Heart left ventricle (tissue), 16 donors: ENCODE measurements around the gene SLC25A13. TPM values are rescaled to one million over a fixed set of nuclear protein-coding genes. Genes with fewer than 3 reads are reported as not detected.
A peak's percentile ranks its signal among the peaks of the same experiment; 100 is the strongest.

ENCODE experiments used
- ATAC-seq, 4 donors: fragments of 200-7000 bp; cut with Tn5 transposase; one replicate each; pipeline ENCODE4 v1.9.1; 2020 to 2022; ENCODE audit warnings: moderate library complexity in 4 of 4, mild to moderate bottlenecking in 3 of 4, moderate number of reproducible peaks in 1 of 4
- DNase-seq, 5 donors: peaks; one replicate each; pipeline ENCODE4 v3.0.0-alpha.2; 2020
- H3K27ac ChIP-seq, 12 donors: fragments of 200-600 bp; sonication (generic) in 4 of 12; one replicate each; pipeline versions ENCODE4 v1.5.0 to v1.8.0; 2016 to 2022; ENCODE audit warnings: mild to moderate bottlenecking in 2 of 12
- H3K27me3 ChIP-seq, 9 donors: fragments of 200-600 bp; sonication (generic) in 2 of 9; one replicate each; pipeline versions ENCODE4 v1.5.1 to v1.8.0; 2016 to 2022; ENCODE audit warnings: mild to moderate bottlenecking in 3 of 9
- H3K36me3 ChIP-seq, 9 donors: fragments of 200-600 bp; sonication (generic) in 2 of 9; one replicate each; pipeline versions ENCODE4 v1.5.0 to v1.8.0; 2018 to 2022; ENCODE audit warnings: mild to moderate bottlenecking in 2 of 9
- H3K4me1 ChIP-seq, 12 donors: fragments of 200-600 bp; sonication (generic) in 4 of 12; one replicate each; pipeline versions ENCODE4 v1.5.0 to v1.8.0; 2016 to 2022; ENCODE audit warnings: mild to moderate bottlenecking in 3 of 12
- H3K4me3 ChIP-seq, 12 donors: fragments of 200-600 bp; sonication (generic) in 4 of 12; one replicate each; pipeline versions ENCODE4 v1.5.0 to v1.8.0; 2017 to 2022; ENCODE audit warnings: mild to moderate bottlenecking in 9 of 12, moderate library complexity in 4 of 12
- H3K9me3 ChIP-seq, 12 donors: fragments of 200-600 bp; sonication (generic) in 4 of 12; one replicate each; pipeline versions ENCODE4 v1.5.0 to v1.8.0; 2016 to 2022; ENCODE audit warnings: mild to moderate bottlenecking in 1 of 12
- CTCF ChIP-seq, 12 donors: fragments of 200-600 bp; sonication (generic) in 4 of 12; IDR thresholded peaks; one replicate each; pipeline versions ENCODE4 v1.5.0 to v1.8.0; 2018 to 2022; ENCODE audit warnings: antibody characterized with exemption in 12 of 12, mild to moderate bottlenecking in 5 of 12
- POLR2A ChIP-seq, 2 donors: fragments of 450-650 bp; IDR thresholded peaks; one replicate each; pipeline ENCODE4 v1.6.1; 2017; ENCODE audit warnings: antibody characterized with exemption in 2 of 2, mild to moderate bottlenecking in 2 of 2, moderate library complexity in 2 of 2
- WGBS, 4 donors: extraction: QIAGEN DNeasy Blood & Tissue Kit in 2 of 4; methylation state at CpG; one replicate each; pipeline versions ENCODE4 v1.1.5 to v1.1.7; 2013 to 2018; 5-methylcytosine and 5-hydroxymethylcytosine counted together
- intact Hi-C, 10 donors: fragments of 100-400 bp; cut with DNase I; formaldehyde crosslinking; loops; one replicate each; pipeline versions ENCODE4 v1.11.1 to v1.14.2; 2022
- polyA plus RNA-seq, 2 donors: library from polyadenylated mRNA; stranded (reverse); fragments of 200-250 nt; gene quantifications; one replicate each; pipeline ENCODE4 v1.2.3, GENCODE V29; 2013
- total RNA-seq, 9 donors: library from RNA; depleted of rRNA in 2 of 9; stranded (reverse); fragments of >200 nt in 2 of 9; fragmentation: NEBNext Ultra II Directional in 3 of 9; extraction: Animal tissue kit (Norgen Biotek cat#: 25700) in 3 of 9; gene quantifications; one replicate each; pipeline versions ENCODE4 v1.1.0 to v1.2.4, GENCODE V29; 2016 to 2023
- donor health status: ischemic (EF 13 %, LVEDD 7.1; RV severe dilation, severe dysfunction).
- donor health status: healthy with polysubstance abuse.
- donor health status: DM: no; HTN: yes; CAD: no.
- donor health status: DM: no; HTN: no; CAD: no.
- donor health status: ischemic (EF 25% LVEDD 6.9; RV normal size, moderate dysfunction).
- donor health status: ischemic (EF 25% LVEDD 5.7; RV mildly dilated, moderate dysfunction).
- donor health status: healthy.
- donor health status: DM: yes; HTN: yes; CAD: no.
- donor health status: ischemic (EF 35%, LVEDD 5.7; RV mildly dilated, moderate dysfunction).
- donor health status: nonischemic (EF 11% LVEDD 7.7; RV severe dilation, severe dysfunction).
- donor health status: DM: yes; HTN: yes; CAD: no.
- donor health status: PGD.
- donor health status: ischemic (EF 29% LVEDD 5.4; RV normal size, mild dysfunction).
- donor health status: nonischemic (EF 23%, LVEDD 6.1; RV moderate dilation, normal function).

Gene SLC25A13
- total and polyA plus RNA-seq, 11 donors, result 3.7 to 17.9 (median 11.4) TPM

DNA sequence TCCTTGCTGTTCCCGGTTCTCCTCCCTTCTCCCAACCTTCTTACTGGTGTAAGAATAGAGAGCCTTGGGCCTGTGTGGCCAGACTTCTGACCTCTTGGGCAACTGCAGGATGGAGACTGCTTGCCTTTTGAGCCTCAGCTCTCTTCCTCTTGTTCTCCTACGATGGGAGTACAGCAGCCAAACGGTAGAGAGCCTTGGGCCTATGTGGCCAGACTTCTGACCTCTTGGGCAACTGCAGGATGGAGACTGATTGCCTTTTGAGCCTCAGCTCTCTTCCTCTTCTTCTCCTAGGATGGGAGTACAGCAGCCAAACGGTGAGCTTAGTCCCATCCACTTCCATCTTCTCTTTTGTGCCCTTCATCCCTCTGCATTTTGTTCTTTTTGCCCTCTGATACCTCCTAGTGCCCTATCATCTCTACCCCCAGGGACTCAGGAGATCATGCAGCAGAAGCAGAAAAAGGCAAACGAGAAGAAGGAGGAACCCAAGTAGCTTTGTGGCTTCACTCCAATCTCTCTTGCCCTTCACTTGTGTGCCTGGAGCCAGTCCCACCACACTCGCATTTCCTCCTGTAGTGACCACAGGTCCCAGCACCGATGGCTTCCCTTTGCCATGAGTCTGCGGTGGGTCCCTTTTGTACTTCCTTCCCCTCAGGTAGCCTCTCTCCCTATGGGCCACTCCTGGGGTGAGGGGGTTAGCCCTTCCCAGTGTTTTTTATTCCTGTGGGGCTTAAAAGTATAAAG, 15.3 kb downstream of the SLC25A13 start:
- ATAC-seq (peak in 1 of 4 donors; percentile 43), DNase-seq (no peak)
- H3K27ac ChIP-seq, result no peak overlapping the region
- 68 to 76% (median 72%) methylated on average over 8 of the region's 8 CpGs for WGBS, 4 donors
- no peak overlapping the region for H3K4me3 ChIP-seq
- no peaks in the 10 kb centered on the region for H3K27me3 ChIP-seq
- H3K9me3 ChIP-seq, result peaks cover 0 to 5% (median 0%) of the 10 kb centered on the region in 12 donors
- H3K4me1 ChIP-seq, result peaks cover 0 to 58% (median 36%) of the 10 kb centered on the region in 12 donors
- no peaks in the 10 kb centered on the region for H3K36me3 ChIP-seq
- intact Hi-C loops, result no loop called here
- TF ChIP-seq POLR2A (IDR thresholded peaks at IDR 0.05) (no peak), CTCF (IDR thresholded peaks at IDR 0.05) (no peak)

DNA sequence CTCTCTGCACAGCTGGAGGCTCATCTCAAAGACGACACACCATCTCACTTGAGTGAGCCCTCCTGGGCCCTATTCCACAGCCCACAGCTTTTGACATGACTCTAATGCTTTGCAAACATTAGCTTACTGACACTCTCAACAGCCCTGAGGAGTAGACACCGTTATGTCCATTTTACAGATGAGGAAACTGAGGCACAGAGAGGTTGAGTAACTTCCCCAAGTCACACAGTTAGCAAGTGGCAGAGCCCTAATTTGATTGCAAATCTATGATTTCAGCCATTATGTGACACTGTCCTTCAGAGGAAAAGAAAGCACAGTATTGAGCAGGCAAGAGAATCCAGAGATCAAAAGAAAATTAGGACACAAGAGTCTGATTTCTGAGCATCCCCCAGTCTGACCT, 16.0 kb downstream of the SLC25A13 start:
- WGBS, 4 donors, result 72 to 91% (median 79%) methylated on average over 2 of the region's 2 CpGs
- intact Hi-C loops, result no loop called here
- ATAC-seq (no peak), DNase-seq (no peak)
- no peak overlapping the region for H3K4me3 ChIP-seq
- no peak overlapping the region for H3K27ac ChIP-seq
- peaks cover 0 to 54% (median 33%) of the 10 kb centered on the region in 12 donors for H3K4me1 ChIP-seq
- peaks cover 0 to 5% (median 0%) of the 10 kb centered on the region in 12 donors for H3K9me3 ChIP-seq
- no peaks in the 10 kb centered on the region for H3K27me3 ChIP-seq
- no peak for TF ChIP-seq POLR2A (IDR thresholded peaks at IDR 0.05)
- TF ChIP-seq CTCF (IDR thresholded peaks at IDR 0.05), result no peak
- H3K36me3 ChIP-seq, result no peaks in the 10 kb centered on the region

GRCh38 chr7:96304573-96304972, 17.3 kb downstream of the SLC25A13 start:
- no peak for TF ChIP-seq CTCF (IDR thresholded peaks at IDR 0.05)
- no peak for TF ChIP-seq POLR2A (IDR thresholded peaks at IDR 0.05)
- 95 to 100% (median 96%) methylated on average over 3 of the region's 3 CpGs for WGBS, 4 donors
- intact Hi-C loops, result no loop called here
- Histone ChIP-seq H3K36me3 (no peaks in the 10 kb centered on the region), H3K9me3 (peaks cover 0 to 5% (median 0%) of the 10 kb centered on the region in 12 donors), H3K27ac (no peak overlapping the region), H3K4me3 (no peak overlapping the region), H3K4me1 (peaks cover 0 to 53% (median 23%) of the 10 kb centered on the region in 12 donors), H3K27me3 (no peaks in the 10 kb centered on the region)
- ATAC-seq (no peak), DNase-seq (no peak)

DNA sequence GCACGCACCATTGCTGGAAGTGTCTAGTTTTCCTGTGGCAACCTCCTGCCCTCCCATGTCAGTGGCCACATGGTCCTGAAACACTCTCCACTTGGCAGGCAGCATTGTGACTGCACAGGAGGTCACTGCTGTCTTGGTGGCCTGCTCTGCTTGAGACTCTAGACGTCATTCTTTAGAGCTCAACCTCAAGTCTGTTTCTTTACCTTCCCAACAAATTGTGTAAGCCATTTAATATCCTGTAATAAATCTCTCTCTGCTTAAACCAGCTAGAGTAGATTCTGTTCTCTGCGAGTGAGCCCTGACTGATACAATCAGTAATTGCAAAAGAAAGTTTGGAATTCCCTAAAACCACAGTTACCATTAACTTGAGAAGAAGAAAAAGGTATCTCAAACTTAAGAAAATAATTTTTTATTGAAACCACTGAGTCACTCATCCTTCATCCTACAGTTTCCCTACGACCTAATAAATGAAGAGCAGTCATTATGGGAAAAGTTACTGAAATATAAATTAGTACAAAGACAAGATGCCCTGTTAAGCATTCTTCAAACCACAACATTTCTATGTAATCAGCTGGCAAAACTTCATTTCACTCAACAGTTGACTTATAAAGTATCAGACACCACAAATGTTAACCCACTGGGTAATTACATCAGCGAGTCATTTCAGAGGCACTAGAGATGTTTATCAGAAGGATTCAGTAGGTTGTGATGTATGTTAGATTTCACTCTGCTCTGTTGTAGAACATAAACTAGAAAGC, 18.0 kb downstream of the SLC25A13 start:
- no peak for ATAC-seq

More for the DNA sequence above, 18.0 kb downstream of the SLC25A13 start:
- Histone ChIP-seq H3K9me3 (peaks cover 0 to 5% (median 0%) of the 10 kb centered on the region in 12 donors), H3K27me3 (no peaks in the 10 kb centered on the region), H3K4me3 (no peak overlapping the region), H3K36me3 (no peaks in the 10 kb centered on the region), H3K4me1 (peaks cover 0 to 51% (median 22%) of the 10 kb centered on the region in 12 donors), H3K27ac (no peak overlapping the region)
- WGBS, 4 donors, result 85 to 92% (median 88%) methylated on average over 5 of the region's 5 CpGs
- TF ChIP-seq CTCF (IDR thresholded peaks at IDR 0.05) (no peak), POLR2A (IDR thresholded peaks at IDR 0.05) (no peak)
- intact Hi-C loops, result no loop called here
- no peak for DNase-seq
